Fibroblast of lung (primary cell): ENCODE results near the gene DDAH1. TPM values are rescaled to one million over a fixed set of nuclear protein-coding genes. Genes with fewer than 3 reads are reported as not detected.

Experiments used
- DNase-seq, 2 donors: peaks; one replicate each; pipeline versions ENCODE4 v3.0.0 to v3.0.0-alpha.2; 2010; ENCODE audit warnings: low read depth in 2 of 2
- H2AFZ ChIP-seq: 2 replicates; pipeline ENCODE4 v1.5.1; 2012; ENCODE audit warnings: low read length, control low read depth, inconsistent platforms
- H3K27ac ChIP-seq: 2 replicates; pipeline ENCODE4 v1.5.1; 2011; ENCODE audit warnings: low read length, control low read depth; ENCODE audit not compliant: insufficient read depth
- H3K27me3 ChIP-seq: 2 replicates; pipeline ENCODE4 v1.5.1; 2011; ENCODE audit warnings: mild to moderate bottlenecking, low read length; ENCODE audit not compliant: control insufficient read depth, insufficient read depth
- H3K36me3 ChIP-seq: 2 replicates; pipeline ENCODE4 v1.5.1; 2011; ENCODE audit warnings: low read length; ENCODE audit not compliant: control insufficient read depth, insufficient read depth
- H3K4me1 ChIP-seq: 2 replicates; pipeline ENCODE4 v1.5.1; 2011; ENCODE audit warnings: low read length; ENCODE audit not compliant: control insufficient read depth, insufficient read depth; ENCODE audit errors: extremely low read depth
- H3K4me2 ChIP-seq: 2 replicates; pipeline ENCODE4 v1.5.1; 2011; ENCODE audit warnings: low read length, control low read depth; ENCODE audit not compliant: insufficient read depth; ENCODE audit errors: extremely low read depth
- H3K4me3 ChIP-seq, 4 experiments: fragments of 200-600 bp in 1 of 4; sonication (generic) in 1 of 4; replicated peaks in 1 of 4; 2 replicates each; pipeline ENCODE4 v1.5.1; 2011 to 2016; ENCODE audit warnings: low read length in 4 of 4, low read depth in 3 of 4, mild to moderate bottlenecking in 3 of 4, control low read depth in 2 of 4, inconsistent platforms in 1 of 4, mixed read lengths in 1 of 4; ENCODE audit not compliant: insufficient read depth in 1 of 4; ENCODE audit errors: control extremely low read depth in 1 of 4
- H3K79me2 ChIP-seq: 2 replicates; pipeline ENCODE4 v1.5.1; 2012; ENCODE audit warnings: mild to moderate bottlenecking, low read length, inconsistent platforms; ENCODE audit not compliant: control insufficient read depth, insufficient read depth
- H3K9ac ChIP-seq: 2 replicates; pipeline ENCODE4 v1.5.1; 2011; ENCODE audit warnings: mild to moderate bottlenecking, low read length, control low read depth; ENCODE audit not compliant: insufficient read depth
- H3K9me3 ChIP-seq: 2 replicates; pipeline ENCODE4 v1.5.1; 2012; ENCODE audit warnings: low read depth, low read length; ENCODE audit not compliant: control insufficient read depth, insufficient read depth
- H4K20me1 ChIP-seq: 2 replicates; pipeline ENCODE4 v1.5.1; 2011; ENCODE audit warnings: low read length; ENCODE audit not compliant: control insufficient read depth, insufficient read depth; ENCODE audit errors: extremely low read depth
- CTCF ChIP-seq, 2 donors: IDR thresholded peaks in 1 of 2; conservative IDR thresholded peaks in 1 of 2; 1 replicate in 1 of 2; 2 replicates in 1 of 2; pipeline ENCODE4 v1.5.1; 2011 to 2012; ENCODE audit warnings: low read length in 2 of 2, control low read depth in 1 of 2, inconsistent platforms in 1 of 2, low read depth in 1 of 2, mild to moderate bottlenecking in 1 of 2
- EZH2 ChIP-seq: IDR thresholded peaks from 2 replicates; pipeline ENCODE4 v1.5.1; 2012; ENCODE audit warnings: low read length, control low read depth, mild to moderate bottlenecking; ENCODE audit errors: missing control alignments
- polyA plus RNA-seq, 2 donors: library from polyadenylated mRNA; depleted of rRNA in 1 of 2; stranded (reverse) in 1 of 2; unstranded in 1 of 2; fragments of >200 nt; gene quantifications; 2 replicates each; pipeline ENCODE4 v1.2.1, GENCODE V29; 2011 to 2012; ENCODE audit warnings: missing spikeins in 1 of 2
- total RNA-seq: library from RNA; depleted of rRNA; stranded (reverse); fragments of >200 nt; gene quantifications from 2 replicates; pipeline ENCODE4 v1.2.1, GENCODE V29; 2014

DDAH1 gene
- total and polyA plus RNA-seq, 2 donors (not counting 1 experiment from before 2014, with no cell fraction given), result 50.0 to 218 TPM

- Histone ChIP-seq H3K4me2 (no peak overlapping the region), H3K36me3 (peaks cover 3% of the 10 kb centered on the region), H3K27ac (no peak overlapping the region), H3K4me1 (peaks cover 7% of the 10 kb centered on the region), H3K4me3 (no peak overlapping the region), H3K27me3 (no peaks in the 10 kb centered on the region), H2AFZ (no peak overlapping the region), H4K20me1 (no peaks in the 10 kb centered on the region), H3K9me3 (no peaks in the 10 kb centered on the region), H3K9ac (no peak overlapping the region), H3K79me2 (no peaks in the 10 kb centered on the region)
- no peak for DNase-seq
- no peak for TF ChIP-seq EZH2
- no peak for TF ChIP-seq CTCF (conservative IDR thresholded peaks at IDR 0.05 in 1 of 2, IDR thresholded peaks at IDR 0.05 in 1 of 2; ENCODE audit: low read depth in 1 of 2, low read length in 2 of 2)
Observed at GRCh38 chr1:85494074-85494903, 29.3 kb upstream of the DDAH1 start.

DNA sequence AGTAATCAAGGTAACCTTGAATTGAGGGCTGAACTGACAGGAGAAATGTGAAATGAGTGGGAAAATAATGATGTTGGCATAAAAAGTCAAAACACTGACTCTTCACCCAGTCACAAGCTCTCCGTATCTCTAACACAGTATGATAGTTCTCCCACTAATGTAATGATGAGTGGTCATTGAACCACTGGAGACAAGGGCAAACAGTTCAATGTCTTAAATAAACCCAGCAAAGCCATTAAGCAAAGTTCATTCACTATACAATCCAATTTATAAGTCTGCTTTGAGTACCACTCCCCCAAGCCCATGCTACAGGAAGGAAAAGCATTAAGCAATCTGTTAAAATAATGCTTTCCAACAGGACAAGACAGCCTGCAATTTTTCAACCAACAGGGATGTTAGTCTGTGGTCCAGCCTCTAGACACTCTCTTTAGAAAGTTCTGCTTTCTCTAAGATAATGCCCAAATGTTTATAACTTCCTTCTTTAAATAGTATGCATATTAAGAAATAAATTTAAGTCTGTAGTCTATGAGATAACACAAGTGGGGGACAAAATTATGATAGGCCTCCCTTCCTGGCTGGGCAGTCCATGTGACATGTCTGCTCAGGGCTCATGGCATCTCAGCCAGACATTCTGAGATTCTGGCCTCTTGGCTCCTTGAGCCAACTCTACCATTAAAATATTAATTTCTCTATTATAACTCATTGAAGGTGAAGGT, 25.5 kb upstream of the DDAH1 start:
- peaks cover 3% of the 10 kb centered on the region for H3K36me3 ChIP-seq
- no peaks in the 10 kb centered on the region for H4K20me1 ChIP-seq

GRCh38 chr1:85488126-85488525, 23.2 kb upstream of the DDAH1 start:
- Histone ChIP-seq H3K4me3 (no peak overlapping the region), H3K4me1 (no peaks in the 10 kb centered on the region), H3K27ac (no peak overlapping the region), H4K20me1 (no peaks in the 10 kb centered on the region), H3K36me3 (peaks cover 3% of the 10 kb centered on the region), H3K9ac (no peak overlapping the region), H2AFZ (no peak overlapping the region), H3K79me2 (no peaks in the 10 kb centered on the region), H3K27me3 (no peaks in the 10 kb centered on the region), H3K4me2 (no peak overlapping the region), H3K9me3 (no peaks in the 10 kb centered on the region)
- TF ChIP-seq CTCF (conservative IDR thresholded peaks at IDR 0.05 in 1 of 2, IDR thresholded peaks at IDR 0.05 in 1 of 2; ENCODE audit: low read depth in 1 of 2, low read length in 2 of 2), result no peak
- TF ChIP-seq EZH2, result no peak
- DNase-seq, result no peak

More for the DNA sequence above, 25.5 kb upstream of the DDAH1 start:
- Histone ChIP-seq H3K9me3 (no peaks in the 10 kb centered on the region), H3K4me2 (no peak overlapping the region), H3K27ac (no peak overlapping the region), H2AFZ (no peak overlapping the region), H3K9ac (no peak overlapping the region), H3K79me2 (no peaks in the 10 kb centered on the region), H3K27me3 (no peaks in the 10 kb centered on the region), H3K4me3 (no peak overlapping the region), H3K4me1 (peaks cover 2% of the 10 kb centered on the region)
- TF ChIP-seq EZH2, result no peak
- no peak for DNase-seq
